ENCODE measurements around the gene LRRN4. TPM values are rescaled to one million over a fixed set of nuclear protein-coding genes. Genes with fewer than 3 reads are reported as not detected.

The LRRN4 gene
- 100 to 1,000 TPM in 1 of 4 donors, 10 to 100 TPM in 2, not detected in 1; 22.9 to 154 (median 32.4) TPM for total RNA-seq

- ATAC-seq (ENCODE audit: low FRiP score), result peak; percentile 73
- TF ChIP-seq, protein P1, sequence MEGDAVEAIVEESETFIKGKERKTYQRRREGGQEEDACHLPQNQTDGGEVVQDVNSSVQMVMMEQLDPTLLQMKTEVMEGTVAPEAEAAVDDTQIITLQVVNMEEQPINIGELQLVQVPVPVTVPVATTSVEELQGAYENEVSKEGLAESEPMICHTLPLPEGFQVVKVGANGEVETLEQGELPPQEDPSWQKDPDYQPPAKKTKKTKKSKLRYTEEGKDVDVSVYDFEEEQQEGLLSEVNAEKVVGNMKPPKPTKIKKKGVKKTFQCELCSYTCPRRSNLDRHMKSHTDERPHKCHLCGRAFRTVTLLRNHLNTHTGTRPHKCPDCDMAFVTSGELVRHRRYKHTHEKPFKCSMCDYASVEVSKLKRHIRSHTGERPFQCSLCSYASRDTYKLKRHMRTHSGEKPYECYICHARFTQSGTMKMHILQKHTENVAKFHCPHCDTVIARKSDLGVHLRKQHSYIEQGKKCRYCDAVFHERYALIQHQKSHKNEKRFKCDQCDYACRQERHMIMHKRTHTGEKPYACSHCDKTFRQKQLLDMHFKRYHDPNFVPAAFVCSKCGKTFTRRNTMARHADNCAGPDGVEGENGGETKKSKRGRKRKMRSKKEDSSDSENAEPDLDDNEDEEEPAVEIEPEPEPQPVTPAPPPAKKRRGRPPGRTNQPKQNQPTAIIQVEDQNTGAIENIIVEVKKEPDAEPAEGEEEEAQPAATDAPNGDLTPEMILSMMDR (IDR thresholded peaks at IDR 0.05), result no peak
- no peak for DNase-seq (ENCODE audit: low spot score)
These were observed at the start of gene LRRN4 for GRCh38 chr20:6053776-6054688. Gene LRRN4, minus strand, starts transcription at chr20:6054060. Its CDS starts 1,261 bp downstream, at chr20:6052799.

DNA sequence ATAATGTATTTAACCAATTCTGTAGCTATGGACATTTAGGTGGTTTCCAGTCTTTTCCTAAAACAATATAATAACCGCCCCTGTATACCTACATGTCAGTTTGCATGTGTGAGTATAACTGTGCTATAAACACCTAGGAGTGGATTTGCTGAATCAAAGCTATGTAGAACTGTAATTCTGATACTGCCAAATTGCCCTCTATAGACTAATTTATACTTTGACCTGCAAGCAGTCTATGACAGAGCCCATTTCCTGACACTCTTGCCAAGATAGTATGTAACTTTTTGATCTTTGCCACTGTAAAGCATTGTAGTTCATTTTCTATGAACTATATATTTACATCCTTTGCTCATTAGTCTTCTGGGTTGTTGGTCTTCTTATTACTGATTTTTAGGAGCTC lies 49.4 kb upstream of the LRRN4 start:
- ATAC-seq (ENCODE audit: low FRiP score), result no peak
- no peak for DNase-seq (ENCODE audit: low spot score)
- TF ChIP-seq, protein P1 (IDR thresholded peaks at IDR 0.05), result no peak

- no peak for DNase-seq (ENCODE audit: low spot score)
- no peak for ATAC-seq (ENCODE audit: low FRiP score)
- TF ChIP-seq, protein P1 (IDR thresholded peaks at IDR 0.05), result no peak
These were observed 47.5 kb upstream of the LRRN4 start for GRCh38 chr20:6101346-6101745.

GRCh38 chr20:6100246-6100645 lies 46.4 kb upstream of the LRRN4 start:
- DNase-seq (ENCODE audit: low spot score) (no peak), ATAC-seq (ENCODE audit: low FRiP score) (no peak)
- TF ChIP-seq, protein P1 (IDR thresholded peaks at IDR 0.05), result no peak

- TF ChIP-seq, protein P1 (IDR thresholded peaks at IDR 0.05), result no peak
- DNase-seq (ENCODE audit: low spot score), result no peak
- no peak for ATAC-seq (ENCODE audit: low FRiP score)
These were observed 46.0 kb upstream of the LRRN4 start for GRCh38 chr20:6099819-6100218.

DNA sequence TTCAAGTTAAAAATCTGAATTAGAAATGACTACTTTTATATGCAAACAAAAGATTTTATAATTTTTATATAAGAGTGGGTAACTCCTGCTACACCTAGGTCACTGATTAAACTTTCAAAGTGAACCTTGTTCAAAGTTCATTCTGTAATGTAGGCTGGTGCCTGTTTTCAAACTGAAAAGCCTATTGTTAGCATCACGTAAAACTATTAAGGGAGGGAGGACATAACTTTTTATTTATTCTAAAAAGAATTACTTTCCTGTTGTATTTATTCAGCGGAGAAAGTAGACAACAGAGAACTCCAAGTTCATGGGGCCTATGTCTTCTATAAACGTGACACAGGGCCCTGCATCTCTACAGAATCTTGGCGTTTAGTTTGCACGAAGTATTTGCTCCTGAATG lies 41.5 kb upstream of the LRRN4 start:
- TF ChIP-seq, protein P1 (IDR thresholded peaks at IDR 0.05), result no peak
- no peak for DNase-seq (ENCODE audit: low spot score)
- no peak for ATAC-seq (ENCODE audit: low FRiP score)

DNA sequence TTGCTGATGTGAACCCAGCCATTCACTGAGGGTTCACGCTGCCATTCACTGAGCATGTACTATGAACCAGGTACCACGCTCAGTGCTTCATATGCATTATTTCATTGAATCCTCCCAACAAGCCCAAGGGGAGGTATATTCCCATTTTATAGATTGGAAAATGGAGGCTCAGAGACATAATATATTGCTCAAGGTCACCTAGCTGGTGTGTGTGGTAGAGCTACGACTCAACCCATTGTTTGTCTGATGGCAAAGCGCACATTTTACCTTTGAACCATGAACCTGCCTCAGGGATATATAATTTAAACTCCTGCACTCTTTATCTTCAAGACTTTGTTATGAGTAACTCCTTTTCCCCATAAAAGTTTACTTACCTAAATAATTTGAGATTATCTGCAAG lies 40.7 kb upstream of the LRRN4 start:
- ATAC-seq (ENCODE audit: low FRiP score), result no peak
- DNase-seq (ENCODE audit: low spot score), result no peak
- TF ChIP-seq, protein P1 (IDR thresholded peaks at IDR 0.05), result no peak
